SK-N-SH (cell line): Measurements from ENCODE around the gene KRT71. TPM values are rescaled to one million over a fixed set of nuclear protein-coding genes. Genes with fewer than 3 reads are reported as not detected.

Experiments
- CTCF ChIA-PET: fragments of 300-600, 350-600 bp; formaldehyde crosslinking; extraction: SDS; loops from one replicate; lab custom pipeline; 2021; lab: Yijun Ruan, JAX
- POLR2A ChIA-PET: fragments of 350-600 bp; sonication (Branson Sonifier 250); formaldehyde crosslinking; extraction: SDS; loops from one replicate; lab custom pipeline; 2020; ENCODE audit warnings: antibody characterized with exemption, inconsistent platforms; lab: Yijun Ruan, JAX
- DNase-seq: peaks from one replicate; pipeline ENCODE4 v3.0.0; 2012
- H2AFZ ChIP-seq: fragments of 200-600 bp; sonication (generic); 2 replicates; pipeline ENCODE4 v1.8.1; 2016; ENCODE audit warnings: antibody characterized with exemption, mild to moderate bottlenecking, low read depth
- H3F3A ChIP-seq: fragments of 200-600 bp; sonication (generic); replicated peaks from 2 replicates; pipeline ENCODE3; 2016; ENCODE audit warnings: antibody characterized with exemption, mild to moderate bottlenecking; ENCODE audit not compliant: insufficient read depth
- H3K27ac ChIP-seq, 2 experiments: fragments of 200-500 bp in 1 of 2; fragments of 200-600 bp in 1 of 2; sonication (Bioruptor generic) in 1 of 2; sonication (generic), shearing (Covaris generic) in 1 of 2; 2 replicates each; pipeline versions ENCODE4 v1.5.1 to v1.6.1; 2014 to 2016; ENCODE audit warnings: low read depth in 2 of 2, inconsistent platforms in 1 of 2, low read length in 1 of 2, mild to moderate bottlenecking in 1 of 2, mixed read lengths in 1 of 2
- H3K27me3 ChIP-seq: fragments of 200-600 bp; sonication (generic), shearing (Covaris generic); 2 replicates; pipeline ENCODE4 v1.6.1; 2016; ENCODE audit warnings: mixed run types; ENCODE audit not compliant: insufficient read depth
- H3K36me3 ChIP-seq, 2 experiments: fragments of 200-500 bp in 1 of 2; fragments of 200-600 bp in 1 of 2; sonication (Bioruptor generic) in 1 of 2; sonication (generic) in 1 of 2; replicated peaks in 1 of 2; 2 replicates each; pipeline versions ENCODE3 to v1.5.1; 2014 to 2016; ENCODE audit warnings: low read length in 1 of 2, mild to moderate bottlenecking in 1 of 2; ENCODE audit not compliant: insufficient read depth in 2 of 2, control insufficient read depth in 1 of 2
- H3K4me1 ChIP-seq, 2 experiments: fragments of 200-500 bp in 1 of 2; fragments of 200-600 bp in 1 of 2; sonication (Bioruptor generic) in 1 of 2; sonication (generic), shearing (Covaris generic) in 1 of 2; 2 replicates each; pipeline versions ENCODE4 v1.5.1 to v1.6.1; 2014 to 2016; ENCODE audit warnings: low read depth in 1 of 2, low read length in 1 of 2, mixed run types in 1 of 2; ENCODE audit not compliant: insufficient read depth in 2 of 2, control insufficient read depth in 1 of 2
- H3K4me2 ChIP-seq: fragments of 200-600 bp; sonication (generic), shearing (Covaris generic); 2 replicates; pipeline ENCODE4 v1.6.1; 2017; ENCODE audit warnings: mixed run types
- H3K4me3 ChIP-seq, 2 experiments: fragments of 200-500 bp in 1 of 2; fragments of 200-600 bp in 1 of 2; sonication (Bioruptor generic) in 1 of 2; sonication (generic), shearing (Covaris generic) in 1 of 2; 2 replicates each; pipeline versions ENCODE4 v1.5.1 to v1.8.1; 2014 to 2016; ENCODE audit warnings: low read depth in 2 of 2, inconsistent platforms in 1 of 2, low read length in 1 of 2, mild to moderate bottlenecking in 1 of 2, mixed read lengths in 1 of 2, moderate library complexity in 1 of 2
- H3K79me2 ChIP-seq: fragments of 200-600 bp; sonication (generic); 2 replicates; pipeline ENCODE4 v1.8.1; 2017; ENCODE audit warnings: mild to moderate bottlenecking; ENCODE audit not compliant: insufficient read depth
- H3K9ac ChIP-seq: fragments of 200-600 bp; sonication (generic); 2 replicates; pipeline ENCODE4 v1.6.1; 2017; ENCODE audit warnings: mixed run types
- H3K9me2 ChIP-seq: fragments of 200-600 bp; sonication (generic); 2 replicates; pipeline ENCODE4 v1.6.1; 2017; ENCODE audit warnings: mixed run types
- H3K9me3 ChIP-seq: fragments of 200-600 bp; sonication (generic); 2 replicates; pipeline ENCODE4 v1.6.1; 2017; ENCODE audit warnings: mixed run types, mild to moderate bottlenecking, moderate library complexity
- H4K20me1 ChIP-seq: fragments of 200-600 bp; sonication (generic); 2 replicates; pipeline ENCODE4 v1.6.1; 2017; ENCODE audit warnings: mild to moderate bottlenecking, mixed run types; ENCODE audit not compliant: insufficient read depth
- FOSL2 ChIP-seq: IDR thresholded peaks from 2 replicates; pipeline ENCODE4 v1.4.0; 2012; ENCODE audit warnings: low read depth, mild to moderate bottlenecking, moderate library complexity, borderline replicate concordance
- GATA2 ChIP-seq: sonication (generic); formaldehyde crosslinking; IDR thresholded peaks from 2 replicates; pipeline ENCODE4 v1.5.0; 2020; ENCODE audit warnings: mild to moderate bottlenecking, missing genetic modification reagents
- NFIC ChIP-seq: IDR thresholded peaks from 2 replicates; pipeline ENCODE4 v1.4.0; 2012; ENCODE audit warnings: borderline replicate concordance
- REST ChIP-seq: IDR thresholded peaks from 2 replicates; pipeline ENCODE4 v1.6.1; 2012; ENCODE audit warnings: mild to moderate bottlenecking, low read depth, low read length, moderate library complexity
- TCF12 ChIP-seq: IDR thresholded peaks from 2 replicates; pipeline ENCODE4 v1.4.0; 2012
- USF1 ChIP-seq: IDR thresholded peaks from 2 replicates; pipeline ENCODE4 v1.4.0; 2012; ENCODE audit warnings: low read depth, borderline replicate concordance
- YY1 ChIP-seq: IDR thresholded peaks from 2 replicates; pipeline ENCODE4 v1.4.0; 2012; ENCODE audit warnings: low read depth, mild to moderate bottlenecking
- ZBTB33 ChIP-seq: IDR thresholded peaks from 2 replicates; pipeline ENCODE4 v1.4.0; 2012; ENCODE audit warnings: low read depth, borderline replicate concordance
- WGBS: methylation state at CpG from one replicate; pipeline ENCODE4 v1.1.6; 2017; ENCODE audit warnings: low lambda C conversion rate; 5-methylcytosine and 5-hydroxymethylcytosine counted together
- polyA plus RNA-seq, 3 experiments: library from polyadenylated mRNA; depleted of rRNA; stranded (reverse); fragments of >200 nt; gene quantifications; 2 replicates each; pipeline ENCODE4 v1.2.3, GENCODE V29; 2012

The KRT71 gene
- polyA plus RNA-seq, 1 of the 3 experiments (the other 2 are of a cell fraction), result not detected

GRCh38 chr12:52517005-52517835 lies 35.7 kb downstream of the KRT71 start:
- Histone ChIP-seq H2AFZ (no peak overlapping the region), H3K27me3 (peaks cover 32% of the 10 kb centered on the region; the same call in 1 of the 2 replicates), H3K79me2 (no peaks in the 10 kb centered on the region), H3K36me3 (no peaks in the 10 kb centered on the region), H4K20me1 (no peaks in the 10 kb centered on the region), H3K27ac (no peak overlapping the region), H3K4me3 (no peak overlapping the region), H3F3A (no peaks in the 10 kb centered on the region), H3K4me2 (no peak overlapping the region), H3K4me1 (no peaks in the 10 kb centered on the region), H3K9me2 (no peaks in the 10 kb centered on the region), H3K9me3 (no peaks in the 10 kb centered on the region), H3K9ac (no peak overlapping the region)
- TF ChIP-seq REST, result no peak
- no peak for TF ChIP-seq YY1
- TF ChIP-seq USF1, result no peak
- TF ChIP-seq NFIC, result no peak
- TF ChIP-seq FOSL2, result no peak
- ChIA-PET CTCF (interaction anchor here (0.8 to 3.2 kb wide), 3 partner anchors 10 to 144 kb away, joined by 3 to 9 read pairs (median 3); no protein-coding TSS in a partner anchor), POLR2A (no interaction called here)
- no peak for DNase-seq
- 47% methylated on average over 10 of the region's 14 CpGs for WGBS

GRCh38 chr12:52515927-52516831 lies 36.8 kb downstream of the KRT71 start:
- H3K27ac ChIP-seq, result no peak overlapping the region
- H3K36me3 ChIP-seq, result no peaks in the 10 kb centered on the region
- H2AFZ ChIP-seq, result no peak overlapping the region
- no peaks in the 10 kb centered on the region for H3K9me2 ChIP-seq
- no peaks in the 10 kb centered on the region for H4K20me1 ChIP-seq
- no peaks in the 10 kb centered on the region for H3F3A ChIP-seq
- H3K4me1 ChIP-seq, result no peaks in the 10 kb centered on the region
- WGBS, result 28% methylated on average over 15 of the region's 15 CpGs
- CTCF ChIA-PET, result interaction anchor here (0.8 to 3.2 kb wide), 7 partner anchors 9 to 144 kb away, joined by 3 to 9 read pairs (median 3); no protein-coding TSS in a partner anchor
- H3K9me3 ChIP-seq, result no peaks in the 10 kb centered on the region
- DNase-seq, result no peak
- POLR2A ChIA-PET, result no interaction called here
- H3K4me2 ChIP-seq, result no peak overlapping the region
- H3K9ac ChIP-seq, result no peak overlapping the region
- H3K4me3 ChIP-seq, result no peak overlapping the region
- no peaks in the 10 kb centered on the region for H3K79me2 ChIP-seq
- no peak for TF ChIP-seq TCF12
- no peak for TF ChIP-seq ZBTB33
- TF ChIP-seq NFIC, result no peak
- no peak for TF ChIP-seq GATA2 (CRISPR knock-in tag)
- H3K27me3 ChIP-seq, result peaks cover 25% of the 10 kb centered on the region; the same call in 1 of the 2 replicates
